PC-9 (cell line): ENCODE measurements around the gene PRDM10. TPM values are rescaled to one million over a fixed set of nuclear protein-coding genes. Genes with fewer than 3 reads are reported as not detected.

Experiments
- BruUV-seq: library from RNA; stranded (reverse); fragments of 400-500 nt; replicated peaks from 2 replicates; lab custom pipeline; 2021; lab: Mats Ljungman, UMichigan
- CTCF ChIA-PET: fragments of 300-600 bp; sonication (Branson Sonifier 250); formaldehyde crosslinking; loops from one replicate; lab custom pipeline; 2022; ENCODE audit warnings: antibody characterized with exemption; lab: Charles Lee
- POLR2A ChIA-PET: fragments of 300-600 bp; sonication (Branson Sonifier 250); formaldehyde crosslinking; loops from one replicate; lab custom pipeline; 2022; ENCODE audit warnings: antibody characterized with exemption; ENCODE audit not compliant: unreplicated experiment; lab: Charles Lee
- DNase-seq, 2 experiments: peaks; one replicate each; pipeline versions ENCODE4 v3.0.0 to v3.0.0-alpha.2; 2015 to 2022; ENCODE audit warnings: mixed read lengths in 1 of 2
- H2AFZ ChIP-seq: fragments of 200-600 bp; sonication (generic); 2 replicates; pipeline ENCODE4 v1.8.1; 2017; ENCODE audit warnings: antibody characterized with exemption
- H3F3A ChIP-seq: fragments of 200-600 bp; sonication (generic); 2 replicates; pipeline ENCODE4 v1.8.1; 2017; ENCODE audit warnings: antibody characterized with exemption, mild to moderate bottlenecking, low read depth; ENCODE audit not compliant: insufficient read depth
- H3K27ac ChIP-seq: fragments of 200-600 bp; sonication (generic); 2 replicates; pipeline ENCODE4 v1.6.1; 2016; ENCODE audit warnings: mixed run types
- H3K27me3 ChIP-seq: fragments of 200-600 bp; sonication (generic); 2 replicates; pipeline ENCODE4 v1.6.1; 2016; ENCODE audit warnings: low read depth, mixed run types; ENCODE audit not compliant: insufficient read depth
- H3K36me3 ChIP-seq: fragments of 200-600 bp; sonication (generic); 2 replicates; pipeline ENCODE4 v1.6.1; 2016; ENCODE audit warnings: low read depth, mixed run types
- H3K4me1 ChIP-seq: fragments of 200-600 bp; sonication (generic); replicated peaks from 2 replicates; pipeline ENCODE4 v1.6.1; 2016; ENCODE audit warnings: mixed run types; ENCODE audit not compliant: insufficient read depth
- H3K4me2 ChIP-seq: fragments of 200-600 bp; sonication (generic); 2 replicates; pipeline ENCODE4 v1.6.1; 2017; ENCODE audit warnings: mixed run types
- H3K4me3 ChIP-seq: fragments of 200-600 bp; sonication (generic); 2 replicates; pipeline ENCODE4 v1.6.1; 2016; ENCODE audit warnings: mixed run types
- H3K79me2 ChIP-seq: fragments of 200-600 bp; sonication (generic); 2 replicates; pipeline ENCODE4 v1.6.1; 2017; ENCODE audit warnings: low read depth, mixed run types
- H3K9me2 ChIP-seq: fragments of 200-600 bp; sonication (generic); 2 replicates; pipeline ENCODE4 v1.8.1; 2017; ENCODE audit warnings: mild to moderate bottlenecking; ENCODE audit not compliant: insufficient read depth
- H3K9me3 ChIP-seq: fragments of 200-600 bp; sonication (generic); 2 replicates; pipeline ENCODE4 v1.8.1; 2016; ENCODE audit warnings: low read depth; ENCODE audit not compliant: insufficient read depth
- H4K20me1 ChIP-seq: fragments of 200-600 bp; sonication (generic); 2 replicates; pipeline ENCODE4 v1.8.1; 2017; ENCODE audit not compliant: insufficient read depth
- CTCF ChIP-seq: fragments of 200-600 bp; sonication (generic); conservative IDR thresholded peaks from 2 replicates; pipeline ENCODE4 v1.6.1; 2017; ENCODE audit warnings: mixed run types, antibody characterized with exemption, mild to moderate bottlenecking, moderate library complexity
- EZH2 ChIP-seq: fragments of 200-600 bp; sonication (generic); IDR thresholded peaks from 2 replicates; pipeline ENCODE4 v1.8.0; 2017; ENCODE audit warnings: antibody characterized with exemption, low read depth
- intact Hi-C: fragments of 100-400 bp; cut with micrococcal nuclease; formaldehyde crosslinking; loops from one replicate; pipeline ENCODE4 v1.10.0; 2022; ENCODE audit not compliant: unreplicated experiment
- total RNA-seq: library from RNA; stranded (reverse); gene quantifications from 2 replicates; pipeline ENCODE4 v1.2.3, GENCODE V29; 2021

The PRDM10 gene
- total RNA-seq, 1 experiment from 2014 or later = 14.6 TPM

- Histone ChIP-seq H3K27ac (no peak overlapping the region), H3K36me3 (no peaks in the 10 kb centered on the region), H3K9me3 (no peaks in the 10 kb centered on the region), H3K27me3 (no peaks in the 10 kb centered on the region), H3K4me1 (no peaks in the 10 kb centered on the region), H3F3A (0 out of 2 replicates have a peak, but pooled peaks cover 3% of the 10 kb centered on the region), H2AFZ (no peak overlapping the region), H3K9me2 (no peaks in the 10 kb centered on the region), H3K4me3 (no peak overlapping the region), H4K20me1 (no peaks in the 10 kb centered on the region), H3K4me2 (no peak overlapping the region), H3K79me2 (no peaks in the 10 kb centered on the region)
- CTCF ChIA-PET = interaction anchor here (0.5 kb wide), 1 partner anchor 52 kb away, joined by 7 read pairs; no protein-coding TSS in a partner anchor
- no peak for DNase-seq
- no TSS peak for BruUV-seq
- TF ChIP-seq CTCF (no peak), EZH2 (no peak)
- POLR2A ChIA-PET = interaction anchor here (0.5 kb wide), 1 partner anchor 577 kb away, joined by 3 read pairs; no protein-coding TSS in a partner anchor
- intact Hi-C loops = no loop called here
Observed at GRCh38 chr11:129939510-129939909, 63.1 kb downstream of the PRDM10 start.

- H3K9me2 ChIP-seq = no peaks in the 10 kb centered on the region
- BruUV-seq = no TSS peak
- H2AFZ ChIP-seq = no peak overlapping the region
- H3K4me1 ChIP-seq = no peaks in the 10 kb centered on the region
- no peaks in the 10 kb centered on the region for H3K79me2 ChIP-seq
- TF ChIP-seq CTCF = no peak
- no peak for TF ChIP-seq EZH2
- H3K36me3 ChIP-seq = no peaks in the 10 kb centered on the region
- intact Hi-C loops = no loop called here
- no peaks in the 10 kb centered on the region for H3K9me3 ChIP-seq
- POLR2A ChIA-PET = interaction anchor here (0.5 kb wide), 1 partner anchor 578 kb away, joined by 3 read pairs; no protein-coding TSS in a partner anchor
- DNase-seq = no peak
- CTCF ChIA-PET = no interaction called here
- no peaks in the 10 kb centered on the region for H3K27me3 ChIP-seq
- no peaks in the 10 kb centered on the region for H4K20me1 ChIP-seq
- no peak overlapping the region for H3K4me3 ChIP-seq
- H3K4me2 ChIP-seq = no peak overlapping the region
- no peak overlapping the region for H3K27ac ChIP-seq
- H3F3A ChIP-seq = 0 out of 2 replicates have a peak, but pooled peaks cover 3% of the 10 kb centered on the region
Observed at GRCh38 chr11:129938764-129939163, 63.9 kb downstream of the PRDM10 start.

DNA sequence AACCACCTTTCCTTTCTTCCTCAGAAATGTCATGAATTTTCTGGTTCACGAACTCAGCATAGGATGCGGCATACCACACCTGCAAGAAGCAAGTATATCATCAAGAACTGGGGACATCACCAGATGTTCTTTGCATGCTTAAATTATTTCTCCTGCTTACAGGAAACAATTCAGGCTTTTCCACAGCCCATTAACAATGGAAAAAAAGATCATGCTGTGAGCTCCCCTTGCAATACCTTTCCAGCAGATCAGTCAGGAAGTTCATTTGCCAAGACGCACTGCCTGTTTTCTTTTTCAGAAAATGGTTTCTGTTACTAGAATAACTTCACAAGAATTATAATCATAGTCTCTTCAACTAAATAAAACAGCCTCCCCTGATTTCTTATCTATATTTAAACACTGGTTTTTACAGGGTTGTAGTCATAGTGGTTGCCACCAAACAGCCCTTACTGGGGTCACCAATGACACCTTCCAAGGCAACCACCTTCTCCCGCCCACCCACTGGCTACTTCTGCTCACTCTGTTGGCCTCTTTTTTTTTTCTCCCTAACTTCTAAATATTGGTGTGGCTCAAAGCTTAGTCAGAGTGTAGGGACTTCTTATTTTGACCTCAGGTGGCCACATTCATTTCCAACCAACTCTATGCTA lies 64.9 kb downstream of the PRDM10 start:
- POLR2A ChIA-PET = interaction anchor here (0.5 kb wide), 1 partner anchor 109 kb away, joined by 3 read pairs; no protein-coding TSS in a partner anchor

More for the DNA sequence above, 64.9 kb downstream of the PRDM10 start:
- Histone ChIP-seq H4K20me1 (no peaks in the 10 kb centered on the region), H3K4me1 (no peaks in the 10 kb centered on the region), H3K9me2 (no peaks in the 10 kb centered on the region), H3K4me2 (no peak overlapping the region), H3K27ac (no peak overlapping the region), H2AFZ (no peak overlapping the region), H3K36me3 (no peaks in the 10 kb centered on the region), H3K4me3 (no peak overlapping the region), H3K9me3 (no peaks in the 10 kb centered on the region), H3K79me2 (no peaks in the 10 kb centered on the region), H3F3A (0 out of 2 replicates have a peak, but pooled peaks cover 3% of the 10 kb centered on the region), H3K27me3 (no peaks in the 10 kb centered on the region)
- intact Hi-C loops = no loop called here
- no TSS peak for BruUV-seq
- no peak for DNase-seq
- CTCF ChIA-PET = no interaction called here
- no peak for TF ChIP-seq EZH2
- TF ChIP-seq CTCF = no peak
